ENCODE measurements around the gene ELF3.

The ELF3 gene

GRCh38 chr1:202037706-202038296, 27.4 kb downstream of the ELF3 start:
- TF ChIP-seq CTCF (IDR thresholded peaks at IDR 0.05; ENCODE audit: extremely low read depth, missing control alignments) = no peak
- DNase-seq (ENCODE audit: low spot score) = no peak

GRCh38 chr1:202038688-202039346, 28.4 kb downstream of the ELF3 start:
- TF ChIP-seq CTCF (IDR thresholded peaks at IDR 0.05; ENCODE audit: extremely low read depth, missing control alignments) = no peak
- DNase-seq (ENCODE audit: low spot score) = no peak

GRCh38 chr1:202045705-202046104, 35.3 kb downstream of the ELF3 start:
- TF ChIP-seq CTCF (IDR thresholded peaks at IDR 0.05; ENCODE audit: extremely low read depth, missing control alignments) = no peak

GRCh38 chr1:202046227-202046626, 35.8 kb downstream of the ELF3 start:
- DNase-seq (ENCODE audit: low spot score) = no peak
- TF ChIP-seq CTCF (IDR thresholded peaks at IDR 0.05; ENCODE audit: extremely low read depth, missing control alignments) = no peak

More at GRCh38 chr1:202045705-202046104, 35.3 kb downstream of the ELF3 start:
- no peak for DNase-seq (ENCODE audit: low spot score)

GRCh38 chr1:202046748-202047708, 36.6 kb downstream of the ELF3 start:
- TF ChIP-seq CTCF (IDR thresholded peaks at IDR 0.05; ENCODE audit: extremely low read depth, missing control alignments) = no peak
- DNase-seq (ENCODE audit: low spot score) = no peak

GRCh38 chr1:202047977-202048376, 37.6 kb downstream of the ELF3 start:
- no peak for DNase-seq (ENCODE audit: low spot score)

More at GRCh38 chr1:202047977-202048376, 37.6 kb downstream of the ELF3 start:
- no peak for TF ChIP-seq CTCF (IDR thresholded peaks at IDR 0.05; ENCODE audit: extremely low read depth, missing control alignments)

Measured in GM20000 (cell line).